HepG2 (cell line): Measurements from ENCODE around the gene SENP5. TPM values are rescaled to one million over a fixed set of nuclear protein-coding genes. Genes with fewer than 3 reads are reported as not detected.
A peak's percentile ranks its signal among the peaks of the same experiment; 100 is the strongest.

Source experiments
- ATAD3A ChIP-seq: sonication (generic); formaldehyde crosslinking; IDR thresholded peaks from 2 replicates; pipeline ENCODE4 v1.4.0; 2020; ENCODE audit warnings: missing genetic modification reagents
- GTF3A ChIP-seq: sonication (generic); formaldehyde crosslinking; conservative IDR thresholded peaks from 2 replicates; pipeline ENCODE4 v1.4.0; 2020; ENCODE audit warnings: mild to moderate bottlenecking, missing genetic modification reagents
- KDM4B ChIP-seq: sonication (generic); formaldehyde crosslinking; IDR thresholded peaks from 2 replicates; pipeline ENCODE4 v1.4.0; 2020; ENCODE audit warnings: missing genetic modification reagents
- KLF15 ChIP-seq: sonication (generic); formaldehyde crosslinking; IDR thresholded peaks from 2 replicates; pipeline ENCODE4 v1.8.1; 2023; ENCODE audit warnings: borderline replicate concordance, mild to moderate bottlenecking, inconsistent platforms, missing genetic modification reagents, mixed read lengths
- POGZ ChIP-seq: sonication (generic); formaldehyde crosslinking; IDR thresholded peaks from 2 replicates; pipeline ENCODE4 v1.4.0; 2020; ENCODE audit warnings: mild to moderate bottlenecking, missing genetic modification reagents
- SOX6 ChIP-seq, 2 experiments: fragments of 450-650 bp in 1 of 2; sonication (generic) in 1 of 2; formaldehyde crosslinking in 1 of 2; IDR thresholded peaks; 2 replicates each; pipeline versions ENCODE4 v1.4.0 to v1.6.1; 2017 to 2020; ENCODE audit warnings: antibody characterized with exemption in 1 of 2, mild to moderate bottlenecking in 1 of 2, missing genetic modification reagents in 1 of 2
- TBX3 ChIP-seq: fragments of 450-650 bp; IDR thresholded peaks from 2 replicates; pipeline ENCODE4 v1.6.1; 2017; ENCODE audit warnings: antibody characterized with exemption, mild to moderate bottlenecking, inconsistent platforms, borderline replicate concordance
- YEATS2 ChIP-seq: sonication (generic); formaldehyde crosslinking; IDR thresholded peaks from 2 replicates; pipeline ENCODE4 v1.4.0; 2020; ENCODE audit warnings: missing genetic modification reagents, borderline replicate concordance
- YY1 ChIP-seq: IDR thresholded peaks from 2 replicates; pipeline ENCODE4 v1.6.1; 2011; ENCODE audit warnings: low read length, low read depth, moderate library complexity, mild to moderate bottlenecking; ENCODE audit not compliant: insufficient read depth, insufficient replicate concordance
- ZBTB38 ChIP-seq: sonication (generic); formaldehyde crosslinking; IDR thresholded peaks from 2 replicates; pipeline ENCODE4 v1.5.1; 2020; ENCODE audit warnings: mild to moderate bottlenecking, missing genetic modification reagents
- polyA plus RNA-seq, 8 experiments: library from polyadenylated mRNA; depleted of rRNA in 3 of 8; stranded (reverse) in 7 of 8; unstranded in 1 of 8; fragments of >200 nt; fragmentation: Illumina TruSeq in 4 of 8; extraction: Trizol in 4 of 8; gene quantifications; 2 replicates each; pipeline versions ENCODE4 v1.2.1 to v1.2.3, GENCODE V29; 2011 to 2016; ENCODE audit warnings: low read depth in 4 of 8, missing spikeins in 1 of 8, mixed read lengths in 1 of 8; ENCODE audit not compliant: insufficient read depth in 1 of 8
- total RNA-seq, 5 experiments: library from RNA; depleted of rRNA; stranded (reverse); fragments of >200 nt; fragmentation: Illumina TruSeq; extraction: Trizol; gene quantifications; 2 replicates each; pipeline ENCODE4 v1.2.3, GENCODE V29; 2016; ENCODE audit warnings: low read depth in 1 of 5
- TF ChIP-seq, protein P1 (sequence below): sonication (generic); formaldehyde crosslinking; IDR thresholded peaks from 2 replicates; pipeline ENCODE4 v1.5.0; 2020; ENCODE audit warnings: missing genetic modification reagents
- TF ChIP-seq, protein P2 (sequence below): sonication (generic); formaldehyde crosslinking; conservative IDR thresholded peaks from 2 replicates; pipeline ENCODE4 v1.8.1; 2023; ENCODE audit warnings: missing genetic modification reagents
- TF ChIP-seq, protein P3 (sequence below): sonication (generic); formaldehyde crosslinking; IDR thresholded peaks from 2 replicates; pipeline ENCODE4 v1.5.0; 2020; ENCODE audit warnings: mild to moderate bottlenecking, missing genetic modification reagents
- TF ChIP-seq, protein P4 (sequence below): sonication (generic); formaldehyde crosslinking; IDR thresholded peaks from 2 replicates; pipeline ENCODE4 v1.5.0; 2020; ENCODE audit warnings: missing genetic modification reagents
- TF ChIP-seq, protein P5 (sequence below): sonication (generic); formaldehyde crosslinking; IDR thresholded peaks from 2 replicates; pipeline ENCODE4 v1.4.0; 2020; ENCODE audit warnings: missing genetic modification reagents, mild to moderate bottlenecking, borderline replicate concordance
- TF ChIP-seq, protein P6 (sequence below): sonication (generic); formaldehyde crosslinking; IDR thresholded peaks from 2 replicates; pipeline ENCODE4 v1.5.0; 2020; ENCODE audit warnings: mild to moderate bottlenecking, missing genetic modification reagents, borderline replicate concordance
- TF ChIP-seq, protein P7 (sequence below): sonication (generic); formaldehyde crosslinking; IDR thresholded peaks from 2 replicates; pipeline ENCODE4 v1.5.0; 2020; ENCODE audit warnings: missing genetic modification reagents, mild to moderate bottlenecking, borderline replicate concordance

SENP5 gene
- total and polyA plus RNA-seq, 2 of the 13 experiments (the other 11 are each of a cell fraction or from before 2014, with no cell fraction given), result 17.6 to 30.9 TPM

DNA sequence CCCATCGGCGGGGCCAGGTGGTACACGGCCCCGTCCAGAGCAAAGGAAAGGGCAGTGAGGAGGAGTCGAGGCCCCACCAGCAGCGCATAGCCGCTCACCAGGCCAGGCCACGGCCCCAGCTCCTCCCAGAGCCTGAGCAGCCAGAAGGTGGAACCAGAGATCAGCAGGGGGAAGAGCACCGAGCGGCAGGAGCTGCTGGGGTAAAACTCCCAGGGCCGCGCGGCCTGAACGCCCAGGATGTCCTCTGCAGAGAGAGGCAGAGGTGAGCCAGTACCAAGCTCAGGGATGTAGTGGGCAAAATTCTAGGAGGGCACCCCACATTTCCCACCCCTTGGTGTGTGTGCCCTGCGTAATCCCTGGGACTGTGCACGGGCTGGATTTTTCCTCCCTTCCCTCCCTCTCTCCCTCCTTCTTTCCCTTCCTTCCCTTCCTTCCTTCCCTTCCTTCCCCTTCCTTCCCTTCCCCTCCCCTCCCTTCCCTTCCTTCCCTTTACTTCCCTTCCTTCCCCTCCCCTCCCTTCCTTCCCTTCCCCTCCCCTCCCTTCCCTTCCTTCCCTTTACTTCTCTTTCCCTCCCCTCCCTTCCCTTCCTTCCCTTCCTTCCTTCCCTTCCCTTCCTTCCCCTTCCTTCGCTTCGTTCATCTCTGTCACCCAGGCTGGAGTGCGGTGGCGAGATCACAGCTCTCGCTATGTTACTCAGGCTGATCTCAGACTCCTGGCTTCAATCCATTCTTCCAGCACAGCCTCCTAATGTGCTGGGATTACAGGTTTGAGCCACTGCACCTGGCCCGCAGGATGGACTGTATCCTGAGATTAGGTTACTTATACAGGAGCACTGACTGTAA lies 80.9 kb downstream of the SENP5 start (continued):
- TF ChIP-seq, protein P1, sequence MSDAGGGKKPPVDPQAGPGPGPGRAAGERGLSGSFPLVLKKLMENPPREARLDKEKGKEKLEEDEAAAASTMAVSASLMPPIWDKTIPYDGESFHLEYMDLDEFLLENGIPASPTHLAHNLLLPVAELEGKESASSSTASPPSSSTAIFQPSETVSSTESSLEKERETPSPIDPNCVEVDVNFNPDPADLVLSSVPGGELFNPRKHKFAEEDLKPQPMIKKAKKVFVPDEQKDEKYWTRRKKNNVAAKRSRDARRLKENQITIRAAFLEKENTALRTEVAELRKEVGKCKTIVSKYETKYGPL (CRISPR knock-in tag), result no peak
- TF ChIP-seq YEATS2 (CRISPR knock-in tag) (no peak; the same call in 1 of the 2 replicates), KDM4B (CRISPR knock-in tag) (peak; percentile 33; the same call in 1 of the 2 replicates), TBX3 (no peak), SOX6 (IDR thresholded peaks at IDR 0.05) (no peak), SOX6 (CRISPR knock-in tag; IDR thresholded peaks at IDR 0.05) (0 out of 2 replicates have a peak, but pooled peaks have one; percentile 19), YY1 (no peak), ATAD3A (CRISPR knock-in tag) (no peak), POGZ (CRISPR knock-in tag) (0 out of 2 replicates have a peak, but pooled peaks have one; percentile 35), KLF15 (CRISPR knock-in tag) (no peak), GTF3A (CRISPR knock-in tag) (no peak), ZBTB38 (CRISPR knock-in tag) (peak; percentile 99)
- TF ChIP-seq, protein P2, sequence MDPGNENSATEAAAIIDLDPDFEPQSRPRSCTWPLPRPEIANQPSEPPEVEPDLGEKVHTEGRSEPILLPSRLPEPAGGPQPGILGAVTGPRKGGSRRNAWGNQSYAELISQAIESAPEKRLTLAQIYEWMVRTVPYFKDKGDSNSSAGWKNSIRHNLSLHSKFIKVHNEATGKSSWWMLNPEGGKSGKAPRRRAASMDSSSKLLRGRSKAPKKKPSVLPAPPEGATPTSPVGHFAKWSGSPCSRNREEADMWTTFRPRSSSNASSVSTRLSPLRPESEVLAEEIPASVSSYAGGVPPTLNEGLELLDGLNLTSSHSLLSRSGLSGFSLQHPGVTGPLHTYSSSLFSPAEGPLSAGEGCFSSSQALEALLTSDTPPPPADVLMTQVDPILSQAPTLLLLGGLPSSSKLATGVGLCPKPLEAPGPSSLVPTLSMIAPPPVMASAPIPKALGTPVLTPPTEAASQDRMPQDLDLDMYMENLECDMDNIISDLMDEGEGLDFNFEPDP, result no peak
- TF ChIP-seq, protein P3, sequence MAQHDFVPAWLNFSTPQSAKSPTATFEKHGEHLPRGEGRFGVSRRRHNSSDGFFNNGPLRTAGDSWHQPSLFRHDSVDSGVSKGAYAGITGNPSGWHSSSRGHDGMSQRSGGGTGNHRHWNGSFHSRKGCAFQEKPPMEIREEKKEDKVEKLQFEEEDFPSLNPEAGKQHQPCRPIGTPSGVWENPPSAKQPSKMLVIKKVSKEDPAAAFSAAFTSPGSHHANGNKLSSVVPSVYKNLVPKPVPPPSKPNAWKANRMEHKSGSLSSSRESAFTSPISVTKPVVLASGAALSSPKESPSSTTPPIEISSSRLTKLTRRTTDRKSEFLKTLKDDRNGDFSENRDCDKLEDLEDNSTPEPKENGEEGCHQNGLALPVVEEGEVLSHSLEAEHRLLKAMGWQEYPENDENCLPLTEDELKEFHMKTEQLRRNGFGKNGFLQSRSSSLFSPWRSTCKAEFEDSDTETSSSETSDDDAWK (CRISPR knock-in tag), result no peak
- TF ChIP-seq, protein P4, sequence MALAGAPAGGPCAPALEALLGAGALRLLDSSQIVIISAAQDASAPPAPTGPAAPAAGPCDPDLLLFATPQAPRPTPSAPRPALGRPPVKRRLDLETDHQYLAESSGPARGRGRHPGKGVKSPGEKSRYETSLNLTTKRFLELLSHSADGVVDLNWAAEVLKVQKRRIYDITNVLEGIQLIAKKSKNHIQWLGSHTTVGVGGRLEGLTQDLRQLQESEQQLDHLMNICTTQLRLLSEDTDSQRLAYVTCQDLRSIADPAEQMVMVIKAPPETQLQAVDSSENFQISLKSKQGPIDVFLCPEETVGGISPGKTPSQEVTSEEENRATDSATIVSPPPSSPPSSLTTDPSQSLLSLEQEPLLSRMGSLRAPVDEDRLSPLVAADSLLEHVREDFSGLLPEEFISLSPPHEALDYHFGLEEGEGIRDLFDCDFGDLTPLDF (CRISPR knock-in tag), result no peak
- TF ChIP-seq, protein P5, sequence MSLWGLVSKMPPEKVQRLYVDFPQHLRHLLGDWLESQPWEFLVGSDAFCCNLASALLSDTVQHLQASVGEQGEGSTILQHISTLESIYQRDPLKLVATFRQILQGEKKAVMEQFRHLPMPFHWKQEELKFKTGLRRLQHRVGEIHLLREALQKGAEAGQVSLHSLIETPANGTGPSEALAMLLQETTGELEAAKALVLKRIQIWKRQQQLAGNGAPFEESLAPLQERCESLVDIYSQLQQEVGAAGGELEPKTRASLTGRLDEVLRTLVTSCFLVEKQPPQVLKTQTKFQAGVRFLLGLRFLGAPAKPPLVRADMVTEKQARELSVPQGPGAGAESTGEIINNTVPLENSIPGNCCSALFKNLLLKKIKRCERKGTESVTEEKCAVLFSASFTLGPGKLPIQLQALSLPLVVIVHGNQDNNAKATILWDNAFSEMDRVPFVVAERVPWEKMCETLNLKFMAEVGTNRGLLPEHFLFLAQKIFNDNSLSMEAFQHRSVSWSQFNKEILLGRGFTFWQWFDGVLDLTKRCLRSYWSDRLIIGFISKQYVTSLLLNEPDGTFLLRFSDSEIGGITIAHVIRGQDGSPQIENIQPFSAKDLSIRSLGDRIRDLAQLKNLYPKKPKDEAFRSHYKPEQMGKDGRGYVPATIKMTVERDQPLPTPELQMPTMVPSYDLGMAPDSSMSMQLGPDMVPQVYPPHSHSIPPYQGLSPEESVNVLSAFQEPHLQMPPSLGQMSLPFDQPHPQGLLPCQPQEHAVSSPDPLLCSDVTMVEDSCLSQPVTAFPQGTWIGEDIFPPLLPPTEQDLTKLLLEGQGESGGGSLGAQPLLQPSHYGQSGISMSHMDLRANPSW (CRISPR knock-in tag), result no peak
- TF ChIP-seq, protein P6, sequence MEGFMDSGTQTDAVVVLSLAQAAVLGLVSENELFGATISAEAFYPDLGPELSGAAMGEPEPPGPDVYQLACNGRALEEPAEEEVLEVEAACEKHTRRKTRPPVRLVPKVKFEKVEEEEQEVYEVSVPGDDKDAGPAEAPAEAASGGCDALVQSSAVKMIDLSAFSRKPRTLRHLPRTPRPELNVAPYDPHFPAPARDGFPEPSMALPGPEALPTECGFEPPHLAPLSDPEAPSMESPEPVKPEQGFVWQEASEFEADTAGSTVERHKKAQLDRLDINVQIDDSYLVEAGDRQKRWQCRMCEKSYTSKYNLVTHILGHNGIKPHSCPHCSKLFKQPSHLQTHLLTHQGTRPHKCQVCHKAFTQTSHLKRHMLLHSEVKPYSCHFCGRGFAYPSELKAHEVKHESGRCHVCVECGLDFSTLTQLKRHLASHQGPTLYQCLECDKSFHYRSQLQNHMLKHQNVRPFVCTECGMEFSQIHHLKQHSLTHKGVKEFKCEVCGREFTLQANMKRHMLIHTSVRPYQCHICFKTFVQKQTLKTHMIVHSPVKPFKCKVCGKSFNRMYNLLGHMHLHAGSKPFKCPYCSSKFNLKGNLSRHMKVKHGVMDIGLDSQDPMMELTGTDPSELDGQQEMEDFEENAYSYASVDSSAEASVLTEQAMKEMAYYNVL, result no peak
- TF ChIP-seq, protein P7, sequence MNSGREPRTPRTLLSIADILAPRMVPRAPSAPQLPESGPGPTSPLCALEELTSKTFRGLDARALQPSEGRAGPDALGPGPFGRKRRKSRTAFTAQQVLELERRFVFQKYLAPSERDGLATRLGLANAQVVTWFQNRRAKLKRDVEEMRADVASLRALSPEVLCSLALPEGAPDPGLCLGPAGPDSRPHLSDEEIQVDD (CRISPR knock-in tag), result no peak
